Activated T-helper 1 cell treated with anti-CD3 and anti-CD28 coated beads, Interleukin-12 subunit alpha, Interleukin-12 subunit beta, Interleukin-2, Interleukin-4 antibody, amounts not matched to agents 30 ng/mL and 10 ng/mL and 1 ng/mL, durations not matched to agents 14 hours and 24 hours and 36 hours (primary cell): ENCODE results near the gene QRFPR. TPM values are rescaled to one million over a fixed set of nuclear protein-coding genes. Genes with fewer than 3 reads are reported as not detected.

Experiments used
- DNase-seq: peaks from one replicate; pipeline ENCODE4 v3.0.0; 2021; ENCODE audit warnings: low spot score
- H3K27ac Mint-ChIP-seq: one replicate; pipeline ENCODE4 v1.8.0; 2021; ENCODE audit warnings: mild to moderate bottlenecking, mixed read lengths
- H3K27me3 Mint-ChIP-seq: one replicate; pipeline ENCODE4 v1.8.0; 2022; ENCODE audit warnings: mild to moderate bottlenecking, moderate library complexity, mixed read lengths; ENCODE audit not compliant: insufficient read depth
- H3K36me3 Mint-ChIP-seq: one replicate; pipeline ENCODE4 v1.8.0; 2021; ENCODE audit warnings: low read depth, mixed read lengths
- H3K4me1 Mint-ChIP-seq: one replicate; pipeline ENCODE4 v1.8.0; 2021; ENCODE audit warnings: low read depth, mixed read lengths
- H3K4me3 Mint-ChIP-seq: one replicate; pipeline ENCODE4 v1.8.0; 2021; ENCODE audit warnings: mild to moderate bottlenecking, moderate library complexity, mixed read lengths
- H3K9me3 Mint-ChIP-seq: one replicate; pipeline ENCODE4 v1.8.0; 2021; ENCODE audit warnings: mixed read lengths
- intact Hi-C: fragments of 100-400 bp; cut with micrococcal nuclease; formaldehyde crosslinking; loops from one replicate; pipeline ENCODE4 v1.15.1; 2024
- total RNA-seq: library from RNA; stranded (reverse); gene quantifications from 2 replicates; pipeline ENCODE4 v1.2.3, GENCODE V29; 2022

The QRFPR gene
- total RNA-seq, 1 donor from 2014 or later = not detected

GRCh38 chr4:121376097-121376496 lies 4.7 kb downstream of the QRFPR start:
- intact Hi-C loops = no loop called here
- Mint-ChIP-seq H3K27ac (no peak overlapping the region), H3K27me3 (peaks cover 30% of the 10 kb centered on the region), H3K4me3 (no peak overlapping the region), H3K9me3 (no peaks in the 10 kb centered on the region), H3K36me3 (no peaks in the 10 kb centered on the region), H3K4me1 (peaks cover 7% of the 10 kb centered on the region)
- no peak for DNase-seq

DNA sequence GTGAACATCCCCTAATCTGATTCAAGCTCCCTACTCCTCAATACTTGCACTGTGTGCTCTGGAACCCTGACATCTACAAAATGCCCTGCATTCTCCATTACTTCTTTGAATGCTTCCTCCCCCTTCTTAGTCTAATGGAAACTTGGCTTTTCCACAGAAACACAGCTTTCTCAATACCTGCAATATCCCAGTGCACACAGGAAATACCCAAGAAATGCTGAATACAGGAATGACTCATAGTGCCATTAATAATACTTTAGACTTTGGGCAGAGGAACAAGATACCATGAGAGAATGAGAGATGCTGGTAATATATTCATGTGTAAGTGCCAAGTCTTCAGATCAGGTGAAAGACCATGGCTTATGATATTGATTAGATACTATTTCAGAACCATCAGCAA lies 5.6 kb downstream of the QRFPR start:
- H3K4me3 Mint-ChIP-seq = no peak overlapping the region
- H3K36me3 Mint-ChIP-seq = no peaks in the 10 kb centered on the region
- H3K27me3 Mint-ChIP-seq = peaks cover 29% of the 10 kb centered on the region
- no peaks in the 10 kb centered on the region for H3K9me3 Mint-ChIP-seq
- intact Hi-C loops = no loop called here
- H3K27ac Mint-ChIP-seq = no peak overlapping the region
- peaks cover 7% of the 10 kb centered on the region for H3K4me1 Mint-ChIP-seq
- DNase-seq = no peak

- intact Hi-C loops = loop anchor here (5.0 kb wide), 1 partner anchor 182 kb away; no protein-coding TSS in a partner anchor
- no peak for DNase-seq
- no peaks in the 10 kb centered on the region for H3K9me3 Mint-ChIP-seq
- no peak overlapping the region for H3K4me3 Mint-ChIP-seq
- no peaks in the 10 kb centered on the region for H3K4me1 Mint-ChIP-seq
- H3K27ac Mint-ChIP-seq = no peak overlapping the region
- H3K36me3 Mint-ChIP-seq = no peaks in the 10 kb centered on the region
- H3K27me3 Mint-ChIP-seq = peaks cover 15% of the 10 kb centered on the region
Measured at GRCh38 chr4:121373841-121374240, 7.0 kb downstream of the QRFPR start.

DNA sequence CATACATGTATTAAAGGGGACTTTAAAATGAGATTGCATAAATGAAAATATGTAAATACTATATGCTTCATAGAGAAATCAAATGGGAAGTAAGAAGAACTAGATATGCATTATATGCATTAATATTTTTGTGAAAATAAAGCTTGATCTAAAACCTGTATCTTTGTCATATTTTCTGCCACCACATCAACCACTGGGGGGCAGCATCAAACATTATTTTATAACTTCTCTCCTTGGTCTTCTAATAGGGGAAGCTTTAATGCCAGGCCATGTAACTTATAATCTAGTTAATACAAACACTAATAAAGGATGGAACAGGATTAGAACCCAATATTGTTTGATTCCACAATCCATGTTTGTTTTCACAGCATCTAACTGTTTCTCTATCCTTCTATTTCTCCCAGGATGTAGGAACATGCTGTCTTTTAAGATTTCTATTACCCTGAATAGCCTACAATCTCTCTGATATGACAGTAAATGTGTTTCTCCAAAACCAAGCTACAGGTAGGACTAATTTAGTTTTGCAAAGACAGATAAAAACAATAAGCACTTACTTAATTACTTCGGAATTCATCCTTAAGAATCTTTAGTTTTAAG lies 10.0 kb downstream of the QRFPR start:
- intact Hi-C loops = loop anchor here (1.0 to 5.0 kb wide), 3 partner anchors 179 to 365 kb away; no protein-coding TSS in a partner anchor
- Mint-ChIP-seq H3K9me3 (no peaks in the 10 kb centered on the region), H3K27me3 (peaks cover 10% of the 10 kb centered on the region), H3K36me3 (no peaks in the 10 kb centered on the region), H3K4me3 (no peak overlapping the region), H3K4me1 (no peaks in the 10 kb centered on the region), H3K27ac (no peak overlapping the region)
- DNase-seq = no peak

- intact Hi-C loops = loop anchor here (1.0 kb wide), 1 partner anchor 9 kb away; no protein-coding TSS in a partner anchor
- H3K27ac Mint-ChIP-seq = no peak overlapping the region
Measured at GRCh38 chr4:121360495-121360894, 20.3 kb downstream of the QRFPR start.

DNA sequence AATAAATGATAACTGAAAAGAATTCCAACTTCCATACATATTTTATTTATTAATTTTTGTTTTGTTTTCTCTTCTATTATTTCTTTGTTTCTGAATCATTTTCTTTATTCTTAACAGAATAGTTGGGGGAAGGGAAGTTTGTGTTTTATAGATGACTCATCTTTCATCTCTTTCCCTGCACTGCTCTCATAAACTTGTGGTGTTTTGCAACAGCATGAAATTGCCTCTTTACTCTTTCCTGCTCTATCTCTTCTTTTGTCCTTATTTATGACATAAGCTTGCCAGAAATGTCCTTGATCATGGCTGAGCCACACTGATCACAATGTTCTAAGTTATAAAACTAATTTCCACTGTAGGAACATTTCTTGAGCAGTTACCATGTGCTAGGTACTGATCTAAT lies 22.3 kb downstream of the QRFPR start:
- intact Hi-C loops = no loop called here
- H3K36me3 Mint-ChIP-seq = no peaks in the 10 kb centered on the region
- no peak overlapping the region for H3K4me3 Mint-ChIP-seq
- H3K27ac Mint-ChIP-seq = no peak overlapping the region
- no peaks in the 10 kb centered on the region for H3K4me1 Mint-ChIP-seq
- H3K27me3 Mint-ChIP-seq = peaks cover 13% of the 10 kb centered on the region
- DNase-seq = no peak
- peaks cover 3% of the 10 kb centered on the region for H3K9me3 Mint-ChIP-seq

More at GRCh38 chr4:121360495-121360894, 20.3 kb downstream of the QRFPR start:
- no peak overlapping the region for H3K4me3 Mint-ChIP-seq
- no peak for DNase-seq
- no peaks in the 10 kb centered on the region for H3K4me1 Mint-ChIP-seq
- H3K36me3 Mint-ChIP-seq = no peaks in the 10 kb centered on the region
- peaks cover 5% of the 10 kb centered on the region for H3K27me3 Mint-ChIP-seq
- H3K9me3 Mint-ChIP-seq = no peaks in the 10 kb centered on the region

- H3K4me3 Mint-ChIP-seq = no peak overlapping the region
- peaks cover 16% of the 10 kb centered on the region for H3K27me3 Mint-ChIP-seq
- no peak overlapping the region for H3K27ac Mint-ChIP-seq
- DNase-seq = no peak
- peaks cover 3% of the 10 kb centered on the region for H3K9me3 Mint-ChIP-seq
- H3K36me3 Mint-ChIP-seq = no peaks in the 10 kb centered on the region
- intact Hi-C loops = no loop called here
- no peaks in the 10 kb centered on the region for H3K4me1 Mint-ChIP-seq
Measured at GRCh38 chr4:121353213-121353612, 27.6 kb downstream of the QRFPR start.

- Mint-ChIP-seq H3K27ac (no peak overlapping the region), H3K4me3 (no peak overlapping the region), H3K4me1 (no peaks in the 10 kb centered on the region), H3K9me3 (no peaks in the 10 kb centered on the region), H3K27me3 (peaks cover 4% of the 10 kb centered on the region), H3K36me3 (no peaks in the 10 kb centered on the region)
- DNase-seq = no peak
- intact Hi-C loops = no loop called here
Measured at GRCh38 chr4:121344098-121344497, 36.7 kb downstream of the QRFPR start.

DNA sequence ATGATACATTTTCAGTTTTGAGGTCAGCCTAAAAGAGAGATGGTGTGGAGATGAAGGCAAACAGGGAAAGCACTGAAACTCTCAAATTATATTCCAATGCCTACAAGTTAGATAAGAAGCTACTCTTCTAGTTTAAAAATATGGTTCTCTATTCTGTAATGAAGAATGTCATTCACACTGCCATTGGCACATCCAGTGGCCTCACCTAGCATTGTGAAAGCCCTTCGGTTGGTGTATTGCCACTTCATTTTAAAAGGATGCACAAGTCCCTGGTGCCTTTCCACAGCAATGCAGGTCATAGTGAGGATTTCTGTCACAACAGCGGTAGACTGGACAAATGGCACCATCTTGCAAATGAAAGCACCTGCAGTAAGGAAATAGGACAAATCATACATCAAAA lies 40.6 kb downstream of the QRFPR start:
- Mint-ChIP-seq H3K4me3 (no peak overlapping the region), H3K27ac (no peak overlapping the region), H3K27me3 (peaks cover 2% of the 10 kb centered on the region), H3K4me1 (no peaks in the 10 kb centered on the region), H3K9me3 (no peaks in the 10 kb centered on the region), H3K36me3 (no peaks in the 10 kb centered on the region)
- DNase-seq = no peak
- intact Hi-C loops = no loop called here

DNA sequence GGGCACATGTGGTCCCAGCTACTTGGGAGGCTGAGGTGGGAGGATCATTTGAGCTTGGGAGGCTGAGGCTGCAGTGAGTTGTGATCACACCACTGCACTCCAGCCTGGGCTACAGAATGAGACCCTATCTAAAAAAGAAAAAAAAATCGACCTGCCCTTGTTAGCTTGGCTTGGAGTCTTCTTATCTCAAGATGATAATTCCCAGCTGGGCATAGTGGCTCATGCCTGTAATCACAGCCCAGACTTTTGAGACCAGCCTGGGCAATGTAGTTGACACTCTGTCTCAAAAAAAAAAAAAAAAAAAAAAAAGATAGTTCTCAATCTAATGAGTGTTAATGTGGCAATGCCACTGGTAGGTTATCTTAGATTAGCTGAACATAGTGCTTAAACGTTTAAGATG lies 41.0 kb downstream of the QRFPR start:
- Mint-ChIP-seq H3K4me3 (no peak overlapping the region), H3K9me3 (no peaks in the 10 kb centered on the region)
- intact Hi-C loops = no loop called here

DNA sequence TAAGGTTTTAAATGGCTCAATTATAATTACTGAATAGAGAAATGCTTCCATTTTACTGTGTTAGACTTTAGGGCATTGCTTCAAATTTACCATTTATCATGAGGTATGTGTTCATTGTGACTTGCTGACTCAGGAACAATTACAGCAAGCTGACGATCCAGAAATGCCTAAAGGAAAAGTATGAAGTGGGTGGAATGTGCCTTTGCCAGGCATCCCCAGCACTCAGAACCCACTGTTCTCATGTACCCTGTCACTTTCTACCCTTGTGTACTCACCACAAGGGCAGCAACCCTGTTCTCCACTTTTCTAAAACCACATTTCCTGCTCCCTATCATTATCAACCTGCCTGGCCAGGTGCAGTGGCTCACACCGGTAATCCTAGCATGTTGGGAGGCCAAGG lies 41.5 kb downstream of the QRFPR start:
- no peak for DNase-seq
- H3K4me3 Mint-ChIP-seq = no peak overlapping the region
- intact Hi-C loops = no loop called here
- H3K27me3 Mint-ChIP-seq = peaks cover under 1% of the 10 kb centered on the region
- no peak overlapping the region for H3K27ac Mint-ChIP-seq
- H3K9me3 Mint-ChIP-seq = no peaks in the 10 kb centered on the region
- H3K36me3 Mint-ChIP-seq = no peaks in the 10 kb centered on the region
- H3K4me1 Mint-ChIP-seq = no peaks in the 10 kb centered on the region

More for the DNA sequence above, 41.0 kb downstream of the QRFPR start:
- H3K4me1 Mint-ChIP-seq = no peaks in the 10 kb centered on the region
- DNase-seq = no peak
- no peak overlapping the region for H3K27ac Mint-ChIP-seq
- peaks cover under 1% of the 10 kb centered on the region for H3K27me3 Mint-ChIP-seq
- H3K36me3 Mint-ChIP-seq = no peaks in the 10 kb centered on the region

DNA sequence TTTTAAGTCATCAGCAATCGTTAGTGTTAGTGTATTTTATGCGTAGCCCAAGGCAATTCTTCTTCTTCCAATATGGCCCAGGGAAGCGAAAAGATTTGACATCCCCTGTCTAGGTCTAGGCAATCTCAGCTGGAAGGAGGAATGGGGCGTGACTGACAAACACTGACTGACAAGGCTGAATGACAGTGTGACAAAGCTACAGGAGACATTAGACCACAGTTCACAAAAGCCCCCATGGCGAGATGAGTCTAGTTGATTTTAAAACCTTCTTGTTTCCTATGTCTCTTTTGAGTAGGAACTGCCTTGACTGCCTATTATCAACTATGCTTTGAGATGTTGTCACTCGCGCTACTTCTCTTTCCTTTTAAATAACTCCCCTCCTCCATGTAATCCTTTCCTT lies 42.3 kb downstream of the QRFPR start:
- Mint-ChIP-seq H3K27me3 (peaks cover 2% of the 10 kb centered on the region), H3K4me3 (no peak overlapping the region), H3K36me3 (no peaks in the 10 kb centered on the region), H3K9me3 (no peaks in the 10 kb centered on the region), H3K27ac (no peak overlapping the region), H3K4me1 (no peaks in the 10 kb centered on the region)
- DNase-seq = no peak
- intact Hi-C loops = no loop called here

- H3K27me3 Mint-ChIP-seq = peaks cover 2% of the 10 kb centered on the region
- DNase-seq = no peak
- intact Hi-C loops = no loop called here
Measured at GRCh38 chr4:121336706-121337105, 44.1 kb downstream of the QRFPR start.

DNA sequence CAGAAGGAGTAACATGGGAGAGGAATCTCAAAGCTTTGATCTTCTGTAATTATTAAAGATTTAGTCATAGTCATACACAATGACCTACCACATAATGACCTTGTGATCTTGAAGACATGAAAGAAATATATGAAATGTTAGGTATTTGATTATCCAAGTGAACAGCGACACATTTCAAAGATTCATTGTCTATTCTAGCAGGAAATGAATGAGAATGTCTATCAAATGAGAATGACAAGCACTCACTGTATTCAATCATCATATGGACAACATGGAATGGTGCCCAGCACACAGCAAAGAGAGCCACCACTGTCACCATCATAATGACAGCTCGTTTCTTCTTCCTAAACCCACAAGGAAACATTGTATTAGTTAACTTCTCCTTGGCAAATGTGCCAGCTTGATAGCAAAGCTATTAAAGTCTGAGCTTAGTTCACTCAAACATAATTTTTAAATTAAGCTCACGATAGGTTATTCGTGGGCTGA lies 50.6 kb downstream of the QRFPR start:
- Mint-ChIP-seq H3K4me1 (no peaks in the 10 kb centered on the region), H3K27me3 (peaks cover 18% of the 10 kb centered on the region), H3K27ac (no peak overlapping the region), H3K36me3 (no peaks in the 10 kb centered on the region), H3K9me3 (no peaks in the 10 kb centered on the region), H3K4me3 (no peak overlapping the region)
- intact Hi-C loops = no loop called here
- no peak for DNase-seq

More at GRCh38 chr4:121336706-121337105, 44.1 kb downstream of the QRFPR start:
- H3K36me3 Mint-ChIP-seq = no peaks in the 10 kb centered on the region
- no peak overlapping the region for H3K27ac Mint-ChIP-seq
- H3K9me3 Mint-ChIP-seq = no peaks in the 10 kb centered on the region
- H3K4me1 Mint-ChIP-seq = no peaks in the 10 kb centered on the region
- H3K4me3 Mint-ChIP-seq = no peak overlapping the region
